HepG2 (cell line): ENCODE measurements around the gene SH2D3A. TPM values are rescaled to one million over a fixed set of nuclear protein-coding genes. Genes with fewer than 3 reads are reported as not detected.

Experiments used
- ZNF329 ChIP-seq: sonication (generic); formaldehyde crosslinking; IDR thresholded peaks from 2 replicates; pipeline ENCODE4 v1.9.0; 2021; ENCODE audit warnings: low read depth, mild to moderate bottlenecking, missing genetic modification reagents
- ZNF615 ChIP-seq: sonication (generic); formaldehyde crosslinking; IDR thresholded peaks from 2 replicates; pipeline ENCODE4 v1.5.0; 2020; ENCODE audit warnings: mild to moderate bottlenecking, missing genetic modification reagents, borderline replicate concordance
- polyA plus RNA-seq, 8 experiments: library from polyadenylated mRNA; depleted of rRNA in 3 of 8; stranded (reverse) in 7 of 8; unstranded in 1 of 8; fragments of >200 nt; fragmentation: Illumina TruSeq in 4 of 8; extraction: Trizol in 4 of 8; gene quantifications; 2 replicates each; pipeline versions ENCODE4 v1.2.1 to v1.2.3, GENCODE V29; 2011 to 2016; ENCODE audit warnings: low read depth in 4 of 8, missing spikeins in 1 of 8, mixed read lengths in 1 of 8; ENCODE audit not compliant: insufficient read depth in 1 of 8
- total RNA-seq, 5 experiments: library from RNA; depleted of rRNA; stranded (reverse); fragments of >200 nt; fragmentation: Illumina TruSeq; extraction: Trizol; gene quantifications; 2 replicates each; pipeline ENCODE4 v1.2.3, GENCODE V29; 2016; ENCODE audit warnings: low read depth in 1 of 5
- TF ChIP-seq, protein P1 (sequence below): sonication (generic); formaldehyde crosslinking; IDR thresholded peaks from one replicate; pipeline ENCODE4 v1.5.1; 2020; ENCODE audit warnings: mild to moderate bottlenecking, missing genetic modification reagents; ENCODE audit errors: not compliant biosample characterization
- TF ChIP-seq, protein P2 (sequence below): sonication (generic); formaldehyde crosslinking; IDR thresholded peaks from 2 replicates; pipeline ENCODE4 v1.5.1; 2020; ENCODE audit warnings: missing genetic modification reagents, mild to moderate bottlenecking, borderline replicate concordance

The SH2D3A gene
- total and polyA plus RNA-seq, 2 of the 13 experiments (the other 11 are each of a cell fraction or from before 2014, with no cell fraction given): 1.0 to 2.2 TPM

DNA sequence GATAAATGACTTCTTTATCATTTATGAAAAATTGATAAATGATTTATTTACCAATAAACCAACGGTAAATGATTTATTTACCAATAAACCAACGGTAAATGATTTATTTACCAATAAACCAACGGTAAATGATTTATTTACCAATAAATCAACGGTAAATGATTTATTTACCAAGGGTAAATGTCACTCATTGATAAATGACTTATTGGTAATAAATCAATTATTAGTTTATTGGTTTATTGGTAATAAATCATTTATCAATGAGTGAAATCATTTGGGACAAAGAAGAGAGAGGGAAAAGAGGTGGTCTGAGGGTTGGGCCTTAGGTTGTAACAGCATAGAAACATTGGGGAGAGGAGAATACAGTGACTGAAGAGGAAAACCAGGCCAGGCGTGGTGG is 26.7 kb upstream of the SH2D3A start (continued):
- TF ChIP-seq, protein P1, sequence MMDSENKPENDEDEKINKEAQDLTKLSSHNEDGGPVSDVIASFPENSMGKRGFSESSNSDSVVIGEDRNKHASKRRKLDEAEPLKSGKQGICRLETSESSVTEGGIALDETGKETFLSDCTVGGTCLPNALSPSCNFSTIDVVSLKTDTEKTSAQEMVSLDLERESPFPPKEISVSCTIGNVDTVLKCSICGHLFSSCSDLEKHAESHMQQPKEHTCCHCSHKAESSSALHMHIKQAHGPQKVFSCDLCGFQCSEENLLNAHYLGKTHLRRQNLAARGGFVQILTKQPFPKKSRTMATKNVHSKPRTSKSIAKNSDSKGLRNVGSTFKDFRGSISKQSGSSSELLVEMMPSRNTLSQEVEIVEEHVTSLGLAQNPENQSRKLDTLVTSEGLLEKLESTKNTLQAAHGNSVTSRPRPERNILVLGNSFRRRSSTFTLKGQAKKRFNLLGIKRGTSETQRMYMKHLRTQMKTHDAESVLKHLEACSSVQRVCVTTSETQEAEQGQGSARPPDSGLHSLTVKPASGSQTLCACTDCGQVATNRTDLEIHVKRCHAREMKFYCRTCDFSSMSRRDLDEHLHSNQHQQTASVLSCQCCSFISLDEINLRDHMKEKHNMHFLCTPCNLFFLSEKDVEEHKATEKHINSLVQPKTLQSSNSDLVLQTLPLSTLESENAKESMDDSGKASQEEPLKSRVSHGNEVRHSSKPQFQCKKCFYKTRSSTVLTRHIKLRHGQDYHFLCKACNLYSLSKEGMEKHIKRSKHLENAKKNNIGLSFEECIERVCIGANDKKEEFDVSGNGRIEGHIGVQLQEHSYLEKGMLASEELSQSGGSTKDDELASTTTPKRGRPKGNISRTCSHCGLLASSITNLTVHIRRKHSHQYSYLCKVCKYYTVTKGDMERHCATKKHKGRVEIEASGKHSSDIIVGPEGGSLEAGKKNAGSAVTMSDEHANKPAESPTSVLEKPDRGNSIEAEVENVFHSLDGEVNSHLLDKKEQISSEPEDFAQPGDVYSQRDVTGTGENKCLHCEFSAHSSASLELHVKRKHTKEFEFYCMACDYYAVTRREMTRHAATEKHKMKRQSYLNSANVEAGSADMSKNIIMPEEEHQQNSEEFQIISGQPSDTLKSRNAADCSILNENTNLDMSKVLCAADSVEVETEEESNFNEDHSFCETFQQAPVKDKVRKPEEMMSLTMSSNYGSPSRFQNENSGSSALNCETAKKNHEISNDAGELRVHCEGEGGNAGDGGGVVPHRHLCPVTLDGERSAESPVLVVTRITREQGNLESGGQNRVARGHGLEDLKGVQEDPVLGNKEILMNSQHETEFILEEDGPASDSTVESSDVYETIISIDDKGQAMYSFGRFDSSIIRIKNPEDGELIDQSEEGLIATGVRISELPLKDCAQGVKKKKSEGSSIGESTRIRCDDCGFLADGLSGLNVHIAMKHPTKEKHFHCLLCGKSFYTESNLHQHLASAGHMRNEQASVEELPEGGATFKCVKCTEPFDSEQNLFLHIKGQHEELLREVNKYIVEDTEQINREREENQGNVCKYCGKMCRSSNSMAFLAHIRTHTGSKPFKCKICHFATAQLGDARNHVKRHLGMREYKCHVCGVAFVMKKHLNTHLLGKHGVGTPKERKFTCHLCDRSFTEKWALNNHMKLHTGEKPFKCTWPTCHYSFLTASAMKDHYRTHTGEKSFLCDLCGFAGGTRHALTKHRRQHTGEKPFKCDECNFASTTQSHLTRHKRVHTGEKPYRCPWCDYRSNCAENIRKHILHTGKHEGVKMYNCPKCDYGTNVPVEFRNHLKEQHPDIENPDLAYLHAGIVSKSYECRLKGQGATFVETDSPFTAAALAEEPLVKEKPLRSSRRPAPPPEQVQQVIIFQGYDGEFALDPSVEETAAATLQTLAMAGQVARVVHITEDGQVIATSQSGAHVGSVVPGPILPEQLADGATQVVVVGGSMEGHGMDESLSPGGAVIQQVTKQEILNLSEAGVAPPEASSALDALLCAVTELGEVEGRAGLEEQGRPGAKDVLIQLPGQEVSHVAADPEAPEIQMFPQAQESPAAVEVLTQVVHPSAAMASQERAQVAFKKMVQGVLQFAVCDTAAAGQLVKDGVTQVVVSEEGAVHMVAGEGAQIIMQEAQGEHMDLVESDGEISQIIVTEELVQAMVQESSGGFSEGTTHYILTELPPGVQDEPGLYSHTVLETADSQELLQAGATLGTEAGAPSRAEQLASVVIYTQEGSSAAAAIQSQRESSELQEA: no peak
- no peak for TF ChIP-seq ZNF615
- TF ChIP-seq, protein P2, sequence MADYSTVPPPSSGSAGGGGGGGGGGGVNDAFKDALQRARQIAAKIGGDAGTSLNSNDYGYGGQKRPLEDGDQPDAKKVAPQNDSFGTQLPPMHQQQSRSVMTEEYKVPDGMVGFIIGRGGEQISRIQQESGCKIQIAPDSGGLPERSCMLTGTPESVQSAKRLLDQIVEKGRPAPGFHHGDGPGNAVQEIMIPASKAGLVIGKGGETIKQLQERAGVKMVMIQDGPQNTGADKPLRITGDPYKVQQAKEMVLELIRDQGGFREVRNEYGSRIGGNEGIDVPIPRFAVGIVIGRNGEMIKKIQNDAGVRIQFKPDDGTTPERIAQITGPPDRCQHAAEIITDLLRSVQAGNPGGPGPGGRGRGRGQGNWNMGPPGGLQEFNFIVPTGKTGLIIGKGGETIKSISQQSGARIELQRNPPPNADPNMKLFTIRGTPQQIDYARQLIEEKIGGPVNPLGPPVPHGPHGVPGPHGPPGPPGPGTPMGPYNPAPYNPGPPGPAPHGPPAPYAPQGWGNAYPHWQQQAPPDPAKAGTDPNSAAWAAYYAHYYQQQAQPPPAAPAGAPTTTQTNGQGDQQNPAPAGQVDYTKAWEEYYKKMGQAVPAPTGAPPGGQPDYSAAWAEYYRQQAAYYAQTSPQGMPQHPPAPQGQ (CRISPR knock-in tag): no peak
- no peak for TF ChIP-seq ZNF329 (CRISPR knock-in tag)
